H9 (cell line): Measurements from ENCODE around the gene RTN4R. TPM values are rescaled to one million over a fixed set of nuclear protein-coding genes. Genes with fewer than 3 reads are reported as not detected.

Experiments used
- DNase-seq: peaks from one replicate; pipeline ENCODE4 v3.0.0-alpha.2; 2017
- H2AFZ ChIP-seq: one replicate; pipeline ENCODE4 v1.6.1; 2013; ENCODE audit warnings: mild to moderate bottlenecking, low read length, control low read depth, moderate library complexity
- H2AK5ac ChIP-seq: 2 replicates; pipeline ENCODE4 v1.6.1; 2013; ENCODE audit warnings: low read length, control low read depth, mixed read lengths; ENCODE audit not compliant: insufficient read length
- H2BK120ac ChIP-seq: one replicate; pipeline ENCODE4 v1.6.1; 2013; ENCODE audit warnings: low read depth, mild to moderate bottlenecking, low read length, control low read depth, inconsistent platforms; ENCODE audit not compliant: poor library complexity, severe bottlenecking
- H2BK12ac ChIP-seq: 2 replicates; pipeline ENCODE4 v1.6.1; 2013; ENCODE audit warnings: low read length, control low read depth, mixed read lengths, low read depth; ENCODE audit not compliant: insufficient read length
- H2BK15ac ChIP-seq: 2 replicates; pipeline ENCODE4 v1.6.1; 2013; ENCODE audit warnings: low read depth, low read length, control low read depth
- H2BK20ac ChIP-seq: one replicate; pipeline ENCODE4 v1.6.1; 2013; ENCODE audit warnings: low read depth, mild to moderate bottlenecking, low read length, control low read depth, inconsistent platforms; ENCODE audit not compliant: poor library complexity, severe bottlenecking
- H2BK5ac ChIP-seq: 2 replicates; pipeline ENCODE4 v1.6.1; 2013; ENCODE audit warnings: low read length, control low read depth, mixed read lengths; ENCODE audit not compliant: insufficient read length
- H3K14ac ChIP-seq: 2 replicates; pipeline ENCODE4 v1.6.1; 2013; ENCODE audit warnings: low read length, control low read depth; ENCODE audit not compliant: insufficient read depth
- H3K18ac ChIP-seq: 2 replicates; pipeline ENCODE4 v1.6.1; 2013; ENCODE audit warnings: low read depth, mild to moderate bottlenecking, mixed read lengths, low read length, control low read depth; ENCODE audit not compliant: insufficient read length
- H3K23ac ChIP-seq: 2 replicates; pipeline ENCODE4 v1.6.1; 2013; ENCODE audit warnings: low read length, control low read depth, mixed read lengths, low read depth; ENCODE audit not compliant: insufficient read length
- H3K23me2 ChIP-seq: 2 replicates; pipeline ENCODE4 v1.6.1; 2013; ENCODE audit warnings: low read depth, mild to moderate bottlenecking, mixed read lengths, low read length, control low read depth; ENCODE audit not compliant: insufficient read length, poor library complexity, severe bottlenecking
- H3K27ac ChIP-seq: 2 replicates; pipeline ENCODE4 v1.5.1; 2013; ENCODE audit warnings: low read length, control low read depth, mixed read lengths, low read depth; ENCODE audit not compliant: insufficient read length
- H3K27me3 ChIP-seq: 2 replicates; pipeline ENCODE4 v1.6.1; 2013; ENCODE audit warnings: low read length, control low read depth, inconsistent platforms; ENCODE audit not compliant: insufficient read depth
- H3K4ac ChIP-seq: 2 replicates; pipeline ENCODE4 v1.6.1; 2013; ENCODE audit warnings: low read depth, mild to moderate bottlenecking, control low read depth, inconsistent platforms, low read length, moderate library complexity
- H3K4me1 ChIP-seq: 2 replicates; pipeline ENCODE4 v1.6.1; 2013; ENCODE audit warnings: low read length, control low read depth, inconsistent platforms; ENCODE audit not compliant: insufficient read depth
- H3K4me2 ChIP-seq: 2 replicates; pipeline ENCODE4 v1.6.1; 2013; ENCODE audit warnings: low read length, control low read depth, mixed read lengths; ENCODE audit not compliant: insufficient read length, insufficient read depth
- H3K56ac ChIP-seq: 2 replicates; pipeline ENCODE4 v1.6.1; 2013; ENCODE audit warnings: low read depth, mild to moderate bottlenecking, mixed read lengths, low read length, control low read depth; ENCODE audit not compliant: insufficient read length
- H3K79me1 ChIP-seq: 2 replicates; pipeline ENCODE4 v1.6.1; 2013; ENCODE audit warnings: low read depth, mild to moderate bottlenecking, moderate library complexity, low read length, control low read depth, inconsistent platforms; ENCODE audit not compliant: insufficient read depth, poor library complexity, severe bottlenecking
- H3K79me2 ChIP-seq: 2 replicates; pipeline ENCODE4 v1.6.1; 2013; ENCODE audit warnings: low read length, control low read depth, inconsistent platforms; ENCODE audit not compliant: insufficient read depth
- H3K9ac ChIP-seq: 2 replicates; pipeline ENCODE4 v1.6.1; 2013; ENCODE audit warnings: low read length, control low read depth, mixed read lengths; ENCODE audit not compliant: insufficient read length; ENCODE audit errors: extremely low read depth
- H3K9me3 ChIP-seq: one replicate; pipeline ENCODE4 v1.6.1; 2013; ENCODE audit warnings: low read depth, low read length, inconsistent platforms; ENCODE audit not compliant: control insufficient read depth
- H3T11ph ChIP-seq: one replicate; pipeline ENCODE4 v1.6.1; 2013; ENCODE audit warnings: mild to moderate bottlenecking, low read length, control low read depth, inconsistent platforms
- H4K20me1 ChIP-seq: one replicate; pipeline ENCODE4 v1.6.1; 2013; ENCODE audit not compliant: control insufficient read depth, insufficient read length, insufficient read depth
- H4K5ac ChIP-seq: 2 replicates; pipeline ENCODE4 v1.6.1; 2013; ENCODE audit warnings: low read depth, mild to moderate bottlenecking, mixed read lengths, low read length, control low read depth; ENCODE audit not compliant: insufficient read length
- H4K8ac ChIP-seq: replicated peaks from 2 replicates; pipeline ENCODE4 v1.6.1; 2013; ENCODE audit warnings: low read length, control low read depth, mixed read lengths, low read depth; ENCODE audit not compliant: insufficient read length
- H4K91ac ChIP-seq: 2 replicates; pipeline ENCODE4 v1.6.1; 2013; ENCODE audit warnings: low read depth, mild to moderate bottlenecking, moderate library complexity, mixed read lengths, low read length, control low read depth; ENCODE audit not compliant: insufficient read length
- H3K27ac Mint-ChIP-seq, 3 experiments: 2 replicates in 2 of 3; 3 replicates in 1 of 3; pipeline ENCODE4 v1.8.0; 2020 to 2021; ENCODE audit warnings: mixed read lengths in 3 of 3, mild to moderate bottlenecking in 1 of 3, moderate library complexity in 1 of 3
- H3K27me3 Mint-ChIP-seq: 2 replicates; pipeline ENCODE4 v1.8.0; 2021; ENCODE audit warnings: low read depth, mild to moderate bottlenecking, moderate library complexity, mixed read lengths
- H3K36me3 Mint-ChIP-seq, 3 experiments: 2 replicates in 2 of 3; 3 replicates in 1 of 3; pipeline ENCODE4 v1.8.0; 2020 to 2021; ENCODE audit warnings: low read depth in 3 of 3, mixed read lengths in 3 of 3; ENCODE audit not compliant: insufficient read depth in 1 of 3
- H3K4me1 Mint-ChIP-seq, 2 experiments: 2 replicates each; pipeline ENCODE4 v1.8.0; 2020; ENCODE audit warnings: mixed read lengths in 2 of 2
- H3K4me3 Mint-ChIP-seq, 2 experiments: 2 replicates in 1 of 2; 3 replicates in 1 of 2; pipeline ENCODE4 v1.8.0; 2020 to 2021; ENCODE audit warnings: mild to moderate bottlenecking in 2 of 2, mixed read lengths in 2 of 2, moderate library complexity in 1 of 2
- H3K9me3 Mint-ChIP-seq, 2 experiments: 2 replicates in 1 of 2; 3 replicates in 1 of 2; pipeline ENCODE4 v1.8.0; 2020; ENCODE audit warnings: mild to moderate bottlenecking in 2 of 2, mixed read lengths in 2 of 2, moderate library complexity in 1 of 2
- CTCF ChIP-seq: fragments of 200-600 bp; sonication (generic); conservative IDR thresholded peaks from 3 replicates; pipeline ENCODE4 v1.8.0; 2021; ENCODE audit warnings: antibody characterized with exemption, mild to moderate bottlenecking
- WGBS: extraction: QIAGEN DNeasy Blood & Tissue Kit; methylation state at CpG from one replicate; pipeline ENCODE4 v1.1.7; 2013; ENCODE audit warnings: missing lambda C conversion rate, low lambda C conversion rate, mixed read lengths; ENCODE audit not compliant: insufficient read length; ENCODE audit errors: extremely low coverage; 5-methylcytosine and 5-hydroxymethylcytosine counted together
- total RNA-seq: library from RNA; stranded (reverse); gene quantifications from 2 replicates; pipeline ENCODE4 v1.2.1, GENCODE V29; 2021

Gene RTN4R
- total RNA-seq, 1 experiment from 2014 or later: 19.0 TPM

- no peak overlapping the region for H3K14ac ChIP-seq
- H3K4me2 ChIP-seq: no peak overlapping the region
- H3K9me3 Mint-ChIP-seq: no peaks in the 10 kb centered on the region
- no peak overlapping the region for H2BK12ac ChIP-seq
- peaks cover 4 to 6% of the 10 kb centered on the region in 2 experiments; a peak in 3 of 4 replicates for H3K4me1 Mint-ChIP-seq
- H2AFZ ChIP-seq: no peak overlapping the region
- no peak for DNase-seq
- no peaks in the 10 kb centered on the region for H4K20me1 ChIP-seq
- H3K9ac ChIP-seq: no peak overlapping the region
- no peak overlapping the region for H3K4me3 Mint-ChIP-seq
- no peak overlapping the region for H2BK15ac ChIP-seq
- no CpG with 5 or more reads among the region's 13 CpGs for WGBS
- no peak overlapping the region for H3K18ac ChIP-seq
- H4K5ac ChIP-seq: no peak overlapping the region
- no peak overlapping the region for H3K27ac ChIP-seq
- no peak overlapping the region for H3T11ph ChIP-seq
- no peak overlapping the region for H3K56ac ChIP-seq
- H3K27ac Mint-ChIP-seq: no peak overlapping the region
- H3K79me2 ChIP-seq: no peaks in the 10 kb centered on the region
- H2BK120ac ChIP-seq: no peak overlapping the region
- no peak overlapping the region for H2BK5ac ChIP-seq
- H3K9me3 ChIP-seq: no peaks in the 10 kb centered on the region
- H3K36me3 Mint-ChIP-seq: no peaks in the 10 kb centered on the region; a peak in 1 of 7 replicates
- no peak overlapping the region for H3K4ac ChIP-seq
- no peak overlapping the region for H4K8ac ChIP-seq
- no peaks in the 10 kb centered on the region for H3K79me1 ChIP-seq
- no peak for TF ChIP-seq CTCF
- no peak overlapping the region for H4K91ac ChIP-seq
- H3K27me3 ChIP-seq: peaks cover 6% of the 10 kb centered on the region; the same call in 1 of the 2 replicates
- H3K4me1 ChIP-seq: no peaks in the 10 kb centered on the region
- no peak overlapping the region for H3K23ac ChIP-seq
- H3K23me2 ChIP-seq: peaks cover 5% of the 10 kb centered on the region
- no peak overlapping the region for H2AK5ac ChIP-seq
- H3K27me3 Mint-ChIP-seq: peaks cover 47% of the 10 kb centered on the region
- H2BK20ac ChIP-seq: no peak overlapping the region
These were observed 34.5 kb upstream of the RTN4R start for GRCh38 chr22:20302438-20303228.
